ENCODE measurements around the gene PSMA5.

DNA sequence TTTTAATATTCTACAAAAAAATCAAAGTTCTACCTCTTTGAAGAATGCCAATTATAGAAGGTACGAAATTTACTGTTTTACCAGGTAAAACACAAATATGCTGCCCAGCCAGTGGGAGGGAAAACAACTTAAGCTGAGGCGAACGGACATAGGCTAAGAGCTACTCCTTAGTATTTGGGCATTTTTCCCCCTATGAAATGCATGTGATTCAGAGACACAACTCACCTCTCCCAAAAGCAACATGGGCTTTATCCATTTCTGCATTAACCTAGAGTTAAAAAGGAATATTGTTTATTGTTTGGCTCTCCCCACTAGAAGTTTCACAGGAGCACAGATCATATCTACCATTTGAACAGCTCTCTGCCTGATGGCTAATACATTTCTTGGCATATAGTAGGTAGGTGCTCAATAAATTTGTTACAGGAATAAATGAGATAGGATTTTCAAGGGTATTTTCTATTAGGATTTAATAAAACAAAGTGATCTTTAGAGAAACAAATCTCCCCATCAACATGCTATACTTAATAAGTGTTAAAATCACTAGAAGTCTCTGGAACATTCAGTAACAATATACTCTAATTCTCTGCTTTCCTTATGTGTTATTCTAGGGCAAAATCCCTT lies 26.1 kb downstream of the PSMA5 start:
- TF ChIP-seq, protein P1, sequence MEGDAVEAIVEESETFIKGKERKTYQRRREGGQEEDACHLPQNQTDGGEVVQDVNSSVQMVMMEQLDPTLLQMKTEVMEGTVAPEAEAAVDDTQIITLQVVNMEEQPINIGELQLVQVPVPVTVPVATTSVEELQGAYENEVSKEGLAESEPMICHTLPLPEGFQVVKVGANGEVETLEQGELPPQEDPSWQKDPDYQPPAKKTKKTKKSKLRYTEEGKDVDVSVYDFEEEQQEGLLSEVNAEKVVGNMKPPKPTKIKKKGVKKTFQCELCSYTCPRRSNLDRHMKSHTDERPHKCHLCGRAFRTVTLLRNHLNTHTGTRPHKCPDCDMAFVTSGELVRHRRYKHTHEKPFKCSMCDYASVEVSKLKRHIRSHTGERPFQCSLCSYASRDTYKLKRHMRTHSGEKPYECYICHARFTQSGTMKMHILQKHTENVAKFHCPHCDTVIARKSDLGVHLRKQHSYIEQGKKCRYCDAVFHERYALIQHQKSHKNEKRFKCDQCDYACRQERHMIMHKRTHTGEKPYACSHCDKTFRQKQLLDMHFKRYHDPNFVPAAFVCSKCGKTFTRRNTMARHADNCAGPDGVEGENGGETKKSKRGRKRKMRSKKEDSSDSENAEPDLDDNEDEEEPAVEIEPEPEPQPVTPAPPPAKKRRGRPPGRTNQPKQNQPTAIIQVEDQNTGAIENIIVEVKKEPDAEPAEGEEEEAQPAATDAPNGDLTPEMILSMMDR (optimal IDR thresholded peaks at IDR 0.05 in 1 of 3, IDR thresholded peaks at IDR 0.05 in 1 of 3, conservative IDR thresholded peaks at IDR 0.05 in 1 of 3; ENCODE audit: extremely low read depth in 1 of 3, insufficient read depth in 2 of 3, low read length in 3 of 3), result no peak
- TF ChIP-seq EZH2 (IDR thresholded peaks at IDR 0.05; ENCODE audit: low read length), result no peak
